Endothelial cell of umbilical vein (primary cell): Measurements from ENCODE around the gene FBXL14. TPM values are rescaled to one million over a fixed set of nuclear protein-coding genes. Genes with fewer than 3 reads are reported as not detected.

Experiments used
- BruUV-seq: library from RNA; stranded (reverse); fragments of 400-500 nt; replicated peaks from 2 replicates; lab custom pipeline; 2021; lab: Mats Ljungman, UMichigan
- CTCF ChIA-PET: fragments of 300-600, 350-600 bp; sonication (Branson Sonifier 250); formaldehyde crosslinking; loops from one replicate; lab custom pipeline; 2021; ENCODE audit warnings: antibody characterized with exemption, inconsistent platforms; lab: Charles Lee
- POLR2A ChIA-PET: fragments of 300-600, 350-600 bp; sonication (Branson Sonifier 250); formaldehyde crosslinking; loops from one replicate; lab custom pipeline; 2021; ENCODE audit warnings: antibody characterized with exemption, inconsistent platforms; lab: Charles Lee
- DNase-seq: peaks from one replicate; pipeline ENCODE4 v3.0.0-alpha.2; 2011; ENCODE audit warnings: low read depth, low spot score
- FAIRE-seq: peaks from 2 replicates; lab custom pipeline; 2011; peaks lifted over from hg19 to GRCh38; lab: Jason Lieb, UNC
- H2AFZ ChIP-seq: 2 replicates; pipeline ENCODE4 v1.6.0; 2012; ENCODE audit warnings: low read depth, low read length, control low read depth, inconsistent platforms
- H3K27ac ChIP-seq: 2 replicates; pipeline ENCODE4 v1.5.1; 2011; ENCODE audit warnings: low read depth, mild to moderate bottlenecking, control low read depth, low read length, moderate library complexity; ENCODE audit not compliant: insufficient read depth
- H3K27me3 ChIP-seq, 2 experiments: 2 replicates each; pipeline versions ENCODE4 v1.6.0 to v1.6.1; 2011; ENCODE audit warnings: low read length in 2 of 2, mixed read lengths in 1 of 2; ENCODE audit not compliant: control insufficient read depth in 2 of 2, insufficient read depth in 2 of 2
- H3K36me3 ChIP-seq, 2 experiments: 2 replicates in 1 of 2; 3 replicates in 1 of 2; pipeline ENCODE4 v1.5.1; 2011; ENCODE audit warnings: low read length in 2 of 2, mild to moderate bottlenecking in 1 of 2, moderate library complexity in 1 of 2; ENCODE audit not compliant: control insufficient read depth in 2 of 2, insufficient read depth in 2 of 2; ENCODE audit errors: extremely low read depth in 1 of 2
- H3K4me1 ChIP-seq: 3 replicates; pipeline ENCODE4 v1.5.1; 2011; ENCODE audit warnings: mild to moderate bottlenecking, low read length; ENCODE audit not compliant: control insufficient read depth, insufficient read depth; ENCODE audit errors: extremely low read depth
- H3K4me2 ChIP-seq: 2 replicates; pipeline ENCODE4 v1.6.1; 2011; ENCODE audit warnings: low read length, control low read depth, mixed read lengths; ENCODE audit not compliant: insufficient read depth
- H3K4me3 ChIP-seq, 3 experiments: fragments of 200-600 bp in 1 of 3; sonication (generic), shearing (Covaris generic) in 1 of 3; replicated peaks in 1 of 3; 2 replicates each; pipeline ENCODE4 v1.5.1; 2011 to 2016; ENCODE audit warnings: control low read depth in 3 of 3, low read length in 3 of 3, mild to moderate bottlenecking in 2 of 3, inconsistent platforms in 1 of 3, low read depth in 1 of 3, moderate library complexity in 1 of 3; ENCODE audit not compliant: insufficient read depth in 1 of 3
- H3K79me2 ChIP-seq: 2 replicates; pipeline ENCODE4 v1.6.0; 2012; ENCODE audit warnings: low read length, inconsistent platforms; ENCODE audit not compliant: control insufficient read depth, insufficient read depth
- H3K9ac ChIP-seq: replicated peaks from 2 replicates; pipeline ENCODE3; 2011; ENCODE audit warnings: low read length, control low read depth; ENCODE audit not compliant: insufficient read depth; ENCODE audit errors: extremely low read depth
- H3K9me1 ChIP-seq: replicated peaks from 3 replicates; pipeline ENCODE4 v1.6.0; 2011; ENCODE audit warnings: mild to moderate bottlenecking, low read length; ENCODE audit not compliant: control insufficient read depth, insufficient read depth; ENCODE audit errors: extremely low read depth
- H3K9me3 ChIP-seq: replicated peaks from 2 replicates; pipeline ENCODE4 v1.5.1; 2012; ENCODE audit warnings: low read length, inconsistent platforms; ENCODE audit not compliant: control insufficient read depth, insufficient read depth
- H4K20me1 ChIP-seq: replicated peaks from 2 replicates; pipeline ENCODE3; 2011; ENCODE audit warnings: mild to moderate bottlenecking, low read length; ENCODE audit not compliant: control insufficient read depth, insufficient read depth; ENCODE audit errors: extremely low read depth
- EZH2 ChIP-seq: IDR thresholded peaks from 2 replicates; pipeline ENCODE4 v1.6.1; 2012; ENCODE audit warnings: borderline replicate concordance, low read depth, mild to moderate bottlenecking, moderate library complexity, low read length, inconsistent platforms; ENCODE audit not compliant: severe bottlenecking
- FOS ChIP-seq: IDR thresholded peaks from 2 replicates; pipeline ENCODE4 v1.6.1; 2011; ENCODE audit warnings: mild to moderate bottlenecking, low read length, moderate library complexity, borderline replicate concordance; ENCODE audit not compliant: insufficient read depth
- GATA2 ChIP-seq: IDR thresholded peaks from 2 replicates; pipeline ENCODE4 v1.7.0; 2011; ENCODE audit warnings: low read depth, mild to moderate bottlenecking, moderate library complexity, mixed read lengths, low read length; ENCODE audit not compliant: insufficient read length, insufficient read depth
- JUN ChIP-seq: IDR thresholded peaks from 2 replicates; pipeline ENCODE4 v1.6.1; 2011; ENCODE audit warnings: borderline replicate concordance, low read depth; ENCODE audit not compliant: insufficient read length, insufficient read depth
- MYC ChIP-seq: IDR thresholded peaks from one replicate; pipeline ENCODE4 v1.6.1; 2011; ENCODE audit warnings: mild to moderate bottlenecking, low read depth, low read length
- POLR2A ChIP-seq: IDR thresholded peaks from 2 replicates; pipeline ENCODE4 v1.6.1; 2012; ENCODE audit warnings: low read depth, mild to moderate bottlenecking, control low read depth, low read length
- POLR2AphosphoS5 ChIP-seq: IDR thresholded peaks from 2 replicates; pipeline ENCODE4 v1.6.1; 2012; ENCODE audit warnings: low read depth, mild to moderate bottlenecking, control low read depth, low read length, moderate library complexity; ENCODE audit not compliant: insufficient read depth
- dilution Hi-C: fragments of 300-500 bp; cut with MboI; formaldehyde crosslinking; loops from one replicate; pipeline ENCODE4 v1.15.0; 2019; ENCODE audit warnings: low sequenced_read_pairs; ENCODE audit not compliant: extremely low pct_ligation_motif_present
- intact Hi-C: fragments of 100-400 bp; cut with micrococcal nuclease; formaldehyde crosslinking; loops from one replicate; pipeline ENCODE4 v1.10.0; 2022
- polyA plus RNA-seq, 4 experiments: library from polyadenylated mRNA; depleted of rRNA in 3 of 4; stranded (reverse) in 3 of 4; unstranded in 1 of 4; fragments of >200 nt; gene quantifications; 2 replicates each; pipeline versions ENCODE4 v1.2.1 to v1.2.3, GENCODE V29; 2011 to 2012; ENCODE audit warnings: missing spikeins in 1 of 4
- total RNA-seq: library from RNA; stranded (reverse); gene quantifications from 2 replicates; pipeline ENCODE4 v1.2.3, GENCODE V29; 2021
- TF ChIP-seq, protein P1 (sequence below): IDR thresholded peaks from 2 replicates; pipeline ENCODE4 v1.6.1; 2011; ENCODE audit not compliant: insufficient read depth, insufficient read length
- TF ChIP-seq, protein P2 (sequence below), 2 donors: IDR thresholded peaks; 1 replicate in 1 of 2; 2 replicates in 1 of 2; pipeline ENCODE4 v1.5.1; 2011; ENCODE audit warnings: low read length in 2 of 2, mild to moderate bottlenecking in 2 of 2, moderate library complexity in 2 of 2, control low read depth in 1 of 2, inconsistent platforms in 1 of 2, low read depth in 1 of 2; ENCODE audit not compliant: insufficient read depth in 1 of 2; ENCODE audit errors: extremely low read depth in 1 of 2

FBXL14 gene
- total and polyA plus RNA-seq, 2 donors (not counting 3 experiments of a cell fraction or from before 2014, with no cell fraction given) = 11.3 to 15.7 TPM

DNA sequence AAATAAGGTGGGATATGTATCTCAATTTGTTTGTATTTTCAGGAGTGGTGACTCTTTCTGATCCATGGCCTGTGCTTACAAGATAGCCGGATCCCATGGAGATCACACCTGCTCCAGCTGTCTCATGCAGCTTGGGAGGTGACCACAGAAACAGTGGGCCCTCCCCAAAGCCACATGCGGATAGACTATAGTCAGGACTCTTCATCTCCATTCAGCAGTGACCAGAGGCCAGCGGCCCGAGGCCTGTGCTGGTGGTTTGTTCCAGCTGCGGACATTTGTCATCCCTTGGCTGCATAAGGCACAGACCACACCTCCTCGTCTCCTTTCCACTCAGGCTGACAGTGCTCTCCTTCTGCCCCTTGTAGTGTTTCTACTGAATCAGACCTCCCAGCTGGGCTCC, 20.0 kb upstream of the FBXL14 start:
- H2AFZ ChIP-seq = no peak overlapping the region
- H3K9ac ChIP-seq = no peak overlapping the region
- H3K27me3 ChIP-seq = peaks cover 1 to 6% of the 10 kb centered on the region in 2 experiments
- H3K27ac ChIP-seq = no peak overlapping the region
- dilution Hi-C loops = no loop called here
- ChIA-PET CTCF (no interaction called here), POLR2A (no interaction called here)
- no peaks in the 10 kb centered on the region for H3K9me3 ChIP-seq
- FAIRE-seq = no peak
- peaks cover 6% of the 10 kb centered on the region for H3K4me1 ChIP-seq
- TF ChIP-seq, protein P1, sequence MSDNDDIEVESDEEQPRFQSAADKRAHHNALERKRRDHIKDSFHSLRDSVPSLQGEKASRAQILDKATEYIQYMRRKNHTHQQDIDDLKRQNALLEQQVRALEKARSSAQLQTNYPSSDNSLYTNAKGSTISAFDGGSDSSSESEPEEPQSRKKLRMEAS = no peak
- TF ChIP-seq, protein P2, sequence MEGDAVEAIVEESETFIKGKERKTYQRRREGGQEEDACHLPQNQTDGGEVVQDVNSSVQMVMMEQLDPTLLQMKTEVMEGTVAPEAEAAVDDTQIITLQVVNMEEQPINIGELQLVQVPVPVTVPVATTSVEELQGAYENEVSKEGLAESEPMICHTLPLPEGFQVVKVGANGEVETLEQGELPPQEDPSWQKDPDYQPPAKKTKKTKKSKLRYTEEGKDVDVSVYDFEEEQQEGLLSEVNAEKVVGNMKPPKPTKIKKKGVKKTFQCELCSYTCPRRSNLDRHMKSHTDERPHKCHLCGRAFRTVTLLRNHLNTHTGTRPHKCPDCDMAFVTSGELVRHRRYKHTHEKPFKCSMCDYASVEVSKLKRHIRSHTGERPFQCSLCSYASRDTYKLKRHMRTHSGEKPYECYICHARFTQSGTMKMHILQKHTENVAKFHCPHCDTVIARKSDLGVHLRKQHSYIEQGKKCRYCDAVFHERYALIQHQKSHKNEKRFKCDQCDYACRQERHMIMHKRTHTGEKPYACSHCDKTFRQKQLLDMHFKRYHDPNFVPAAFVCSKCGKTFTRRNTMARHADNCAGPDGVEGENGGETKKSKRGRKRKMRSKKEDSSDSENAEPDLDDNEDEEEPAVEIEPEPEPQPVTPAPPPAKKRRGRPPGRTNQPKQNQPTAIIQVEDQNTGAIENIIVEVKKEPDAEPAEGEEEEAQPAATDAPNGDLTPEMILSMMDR (IDR thresholded peaks at IDR 0.05; ENCODE audit: extremely low read depth in 1 of 2, insufficient read depth in 1 of 2, low read depth in 1 of 2, low read length in 2 of 2) = no peak
- TF ChIP-seq POLR2A = no peak
- no peak for TF ChIP-seq GATA2
- TF ChIP-seq POLR2AphosphoS5 = no peak
- TF ChIP-seq JUN = no peak
- TF ChIP-seq MYC = no peak
- no peak for TF ChIP-seq EZH2
- no peak for TF ChIP-seq FOS
- H3K4me2 ChIP-seq = no peak overlapping the region
- intact Hi-C loops = no loop called here
- no peak overlapping the region for H3K4me3 ChIP-seq
- no peaks in the 10 kb centered on the region for H3K79me2 ChIP-seq
- no TSS peak for BruUV-seq
- H4K20me1 ChIP-seq = no peaks in the 10 kb centered on the region
- no peaks in the 10 kb centered on the region for H3K9me1 ChIP-seq
- no peak for DNase-seq
- H3K36me3 ChIP-seq = no peaks in the 10 kb centered on the region
